ENCODE results near the gene ANKRD1. TPM values are rescaled to one million over a fixed set of nuclear protein-coding genes. Genes with fewer than 3 reads are reported as not detected.

The ANKRD1 gene
- total and polyA plus RNA-seq, 2 donors (not counting 1 experiment from before 2014, with no cell fraction given) = not detected

DNA sequence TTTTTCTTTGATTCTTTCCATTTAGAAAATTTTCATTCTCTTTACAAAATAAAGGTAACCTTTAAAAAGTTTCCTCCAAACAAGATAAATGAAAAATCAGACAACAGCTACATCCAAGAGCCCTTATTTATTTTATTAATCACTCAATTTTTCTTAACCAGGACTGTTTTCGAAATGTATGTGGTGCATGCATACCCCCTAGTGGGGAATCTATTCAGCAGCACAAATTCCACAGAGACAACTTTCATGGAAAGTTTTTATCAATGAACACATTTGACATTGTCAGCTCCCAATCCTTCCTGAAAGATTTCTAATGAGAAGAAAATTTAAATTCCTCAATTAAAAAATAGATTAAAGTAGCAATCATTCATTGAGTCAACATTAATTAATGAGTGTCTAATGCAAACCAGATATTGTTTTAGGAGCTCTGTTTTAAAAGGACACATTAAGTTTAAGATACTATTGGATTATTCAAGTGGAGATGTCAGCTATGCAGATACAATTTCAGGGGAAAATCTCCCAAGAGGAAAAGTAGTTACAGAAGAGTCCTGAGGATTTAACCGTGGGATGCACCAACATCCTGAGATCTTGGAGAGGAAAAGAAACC lies 57.9 kb downstream of the ANKRD1 start:
- Histone ChIP-seq H4K20me1 (ENCODE audit: control insufficient read depth, insufficient read depth, low read length, poor library complexity, severe bottlenecking) (no peaks in the 10 kb centered on the region), H3K27me3 (replicated peaks in 1 of 4; ENCODE audit: control extremely low read depth in 1 of 4, control insufficient read depth in 3 of 4, insufficient read depth in 4 of 4, low read length in 3 of 4) (peaks cover 0 to 17% (median 10%) of the 10 kb centered on the region in 4 experiments), H2AFZ (ENCODE audit: insufficient read depth, low read depth, low read length, poor library complexity, severe bottlenecking) (no peak overlapping the region), H3K27ac (ENCODE audit: low read length in 2 of 2) (no peak overlapping the region), H3K4me3 (ENCODE audit: control extremely low read depth in 1 of 5, extremely low read depth in 1 of 5, insufficient read depth in 1 of 5, low read depth in 2 of 5, low read length in 4 of 5) (no peak overlapping the region), H3K79me2 (ENCODE audit: control insufficient read depth, insufficient read depth, low read length) (no peaks in the 10 kb centered on the region), H3K36me3 (replicated peaks in 1 of 2; ENCODE audit: control extremely low read depth in 1 of 2, control insufficient read depth in 1 of 2, extremely low read depth in 1 of 2, insufficient read depth in 2 of 2, low read length in 1 of 2) (no peaks in the 10 kb centered on the region), H3K4me2 (replicated peaks; ENCODE audit: low read depth, low read length, poor library complexity, severe bottlenecking) (no peak overlapping the region), H3K9me3 (ENCODE audit: control extremely low read depth in 1 of 3, control insufficient read depth in 2 of 3, insufficient read depth in 1 of 3, low read length in 2 of 3) (no peaks in the 10 kb centered on the region), H3K4me1 (ENCODE audit: control insufficient read depth in 2 of 2, insufficient read depth in 2 of 2, low read length in 2 of 2) (peaks cover 4 to 5% of the 10 kb centered on the region in 2 donors), H3K9ac (ENCODE audit: low read length) (no peak overlapping the region)
- ATAC-seq (ENCODE audit: low read depth) (no peak), DNase-seq (peak; percentile 36)
- ChIA-PET POLR2A (no interaction called here), CTCF (interaction anchor here (0.8 to 4.9 kb wide), 8 partner anchors 9 to 1490 kb away, joined by 3 to 36 read pairs (median 6); partner anchors contain the start of gene RPP30)
- 69% methylated on average over 1 of the region's 2 CpGs for WGBS (ENCODE audit: insufficient coverage)
- H3K4me3 Mint-ChIP-seq = no peak overlapping the region
- no peaks in the 10 kb centered on the region for H3K9me3 Mint-ChIP-seq (ENCODE audit: insufficient read depth)
- no peak for TF ChIP-seq EZH2 (IDR thresholded peaks at IDR 0.05; ENCODE audit: borderline replicate concordance, insufficient read depth, low read depth, low read length, poor library complexity, severe bottlenecking)
- TF ChIP-seq, protein P1, sequence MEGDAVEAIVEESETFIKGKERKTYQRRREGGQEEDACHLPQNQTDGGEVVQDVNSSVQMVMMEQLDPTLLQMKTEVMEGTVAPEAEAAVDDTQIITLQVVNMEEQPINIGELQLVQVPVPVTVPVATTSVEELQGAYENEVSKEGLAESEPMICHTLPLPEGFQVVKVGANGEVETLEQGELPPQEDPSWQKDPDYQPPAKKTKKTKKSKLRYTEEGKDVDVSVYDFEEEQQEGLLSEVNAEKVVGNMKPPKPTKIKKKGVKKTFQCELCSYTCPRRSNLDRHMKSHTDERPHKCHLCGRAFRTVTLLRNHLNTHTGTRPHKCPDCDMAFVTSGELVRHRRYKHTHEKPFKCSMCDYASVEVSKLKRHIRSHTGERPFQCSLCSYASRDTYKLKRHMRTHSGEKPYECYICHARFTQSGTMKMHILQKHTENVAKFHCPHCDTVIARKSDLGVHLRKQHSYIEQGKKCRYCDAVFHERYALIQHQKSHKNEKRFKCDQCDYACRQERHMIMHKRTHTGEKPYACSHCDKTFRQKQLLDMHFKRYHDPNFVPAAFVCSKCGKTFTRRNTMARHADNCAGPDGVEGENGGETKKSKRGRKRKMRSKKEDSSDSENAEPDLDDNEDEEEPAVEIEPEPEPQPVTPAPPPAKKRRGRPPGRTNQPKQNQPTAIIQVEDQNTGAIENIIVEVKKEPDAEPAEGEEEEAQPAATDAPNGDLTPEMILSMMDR (IDR thresholded peaks at IDR 0.05) = peak; percentile 86
- intact Hi-C loops (cut with micrococcal nuclease) = loop anchor here (1.0 to 10.0 kb wide), 3 partner anchors 112 to 1070 kb away; no protein-coding TSS in a partner anchor
- H3K27ac Mint-ChIP-seq = no peak overlapping the region
- peaks cover 4% of the 10 kb centered on the region for H3K4me1 Mint-ChIP-seq
- peaks cover 35% of the 10 kb centered on the region for H3K27me3 Mint-ChIP-seq

Small RNA genes within 50 kb of the gene (small RNA-seq; reads per million reads assigned to genes)
- not detected for gene RF00019 (ENCODE audit: insufficient read length, low read depth, low replicate concordance)
- not detected for gene RNU6-740P (ENCODE audit: insufficient read length, low read depth, low replicate concordance)

Other genes starting within 250 kb of the ANKRD1 start
- gene HTR7, start 63.0 kb downstream of the ANKRD1 start, total RNA-seq = not detected in 2 replicates
- 0.03 and 0.16 TPM in 2 replicates for gene HTR7, start 63.0 kb downstream of the ANKRD1 start, polyA plus RNA-seq
- gene RPP30, start 49.1 kb downstream of the ANKRD1 start, total RNA-seq = 41.7 and 42.3 TPM in 2 replicates
- 27.2 and 28.2 TPM in 2 replicates for gene RPP30, start 49.1 kb downstream of the ANKRD1 start, polyA plus RNA-seq

Data from B cell (primary cell).